ENCODE measurements around the gene ATF4. TPM values are rescaled to one million over a fixed set of nuclear protein-coding genes. Genes with fewer than 3 reads are reported as not detected.

The ATF4 gene
- total and polyA plus RNA-seq, 2 of the 8 experiments (the other 6 are each of a cell fraction or from before 2014, with no cell fraction given) = 553 to 704 TPM

DNA sequence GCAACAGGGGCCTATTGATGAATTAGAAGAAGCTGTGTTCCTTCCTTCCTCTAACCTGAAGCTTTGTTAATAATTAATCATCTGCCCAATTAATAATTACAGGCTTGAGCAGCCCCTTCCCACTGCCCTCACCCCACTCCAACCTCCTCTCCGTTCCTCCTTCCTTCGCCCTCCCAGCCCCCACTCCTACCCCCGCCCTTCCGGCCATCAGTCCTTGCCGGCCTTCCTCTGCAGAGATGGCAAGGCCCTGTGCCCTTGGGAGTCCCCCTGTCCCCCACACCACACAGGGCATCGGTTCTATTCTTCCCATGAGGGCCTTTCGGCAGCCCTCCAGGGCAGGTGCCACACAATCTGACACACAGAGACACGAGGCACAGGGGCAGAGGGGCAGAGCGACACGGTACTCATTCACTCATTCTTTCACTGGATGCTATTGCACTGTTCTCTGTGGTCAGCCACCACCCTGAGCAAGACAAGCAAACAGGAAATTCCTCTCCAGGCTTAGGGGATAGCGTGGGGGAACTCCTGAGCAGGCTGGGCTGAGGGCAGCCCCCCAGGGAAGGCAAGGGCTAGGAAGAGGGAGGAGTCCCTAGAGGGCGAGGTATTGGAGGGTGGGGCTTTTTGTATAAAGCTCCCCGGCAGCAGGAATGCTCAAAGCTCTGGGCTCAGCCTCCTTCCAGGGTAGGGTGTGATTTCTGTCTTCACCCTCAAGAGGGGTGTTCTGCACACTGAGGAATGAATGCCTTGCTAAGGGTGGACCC lies 48.8 kb upstream of the ATF4 start:
- Histone ChIP-seq H3K4me2 (ENCODE audit: insufficient read depth in 1 of 2, low read depth in 2 of 2, low read length in 2 of 2) (peak overlapping the region; percentile 18 to 43), H3K9ac (replicated peaks in 1 of 4; ENCODE audit: extremely low read depth in 1 of 4, low read depth in 3 of 4, low read length in 3 of 4) (no peak overlapping the region), H3K79me1 (ENCODE audit: low read depth, low read length) (peaks cover 3% of the 10 kb centered on the region), H4K20me1 (replicated peaks in 1 of 2; ENCODE audit: control insufficient read depth in 1 of 2, insufficient read depth in 2 of 2, low read length in 2 of 2) (peaks cover 0 to 7% of the 10 kb centered on the region in 2 experiments), H2AFZ (ENCODE audit: low read length) (no peak overlapping the region), H2BK20ac (ENCODE audit: low read length) (peak overlapping the region; percentile 24; the same call in 1 of the 2 replicates), H4K8ac (ENCODE audit: extremely low read depth, insufficient read depth, low read length) (no peak overlapping the region), H4K5ac (ENCODE audit: insufficient read length, low read depth, low read length) (no peak overlapping the region), H3K14ac (ENCODE audit: insufficient read length) (no peak overlapping the region), H3K79me2 (ENCODE audit: control insufficient read depth in 1 of 2, insufficient read depth in 2 of 2, low read length in 2 of 2) (no peaks in the 10 kb centered on the region), H3K56ac (replicated peaks; ENCODE audit: insufficient read length, low read depth, low read length) (no peak overlapping the region), H3K27me3 (replicated peaks in 1 of 4; ENCODE audit: control insufficient read depth in 3 of 4, extremely low read depth in 1 of 4, insufficient read depth in 3 of 4, low read length in 3 of 4) (no peaks in the 10 kb centered on the region), H2BK15ac (ENCODE audit: low read length) (no peak overlapping the region), H3K4me3 (ENCODE audit: extremely low read depth in 1 of 4, insufficient read depth in 2 of 4, low read depth in 3 of 4, low read length in 4 of 4) (no peak overlapping the region; a peak in 1 of 8 replicates), H3K23me2 (ENCODE audit: low read depth, low read length) (no peaks in the 10 kb centered on the region), H3K9me3 (ENCODE audit: insufficient read depth in 2 of 2, low read depth in 1 of 2, low read length in 1 of 2) (no peaks in the 10 kb centered on the region), H3K4me1 (replicated peaks in 1 of 4; ENCODE audit: control insufficient read depth in 3 of 4, insufficient read depth in 4 of 4, low read length in 3 of 4) (peaks cover 16 to 51% (median 39%) of the 10 kb centered on the region in 4 experiments), H3K23ac (ENCODE audit: insufficient read length) (no peak overlapping the region), H2BK120ac (replicated peaks; ENCODE audit: low read depth, low read length) (no peak overlapping the region), H3K27ac (ENCODE audit: low read depth, low read length) (no peak overlapping the region), H3K4ac (replicated peaks; ENCODE audit: insufficient read length, low read depth, low read length) (no peak overlapping the region), H2BK5ac (ENCODE audit: low read depth, low read length) (peak overlapping the region; percentile 92; the same call in 1 of the 2 replicates), H3K36me3 (ENCODE audit: control insufficient read depth in 2 of 4, insufficient read depth in 4 of 4, low read length in 3 of 4) (no peaks in the 10 kb centered on the region), H2BK12ac (ENCODE audit: low read depth, low read length) (peak overlapping the region; percentile 85; the same call in 1 of the 2 replicates), H3K18ac (ENCODE audit: extremely low read depth, low read length) (0 out of 2 replicates have a peak overlapping the region, but pooled peaks have one; percentile 60), H2AK5ac (ENCODE audit: low read depth, low read length) (no peak overlapping the region), H4K91ac (replicated peaks; ENCODE audit: insufficient read length, low read length) (peak overlapping the region; percentile 47)
- DNase-seq (ENCODE audit: low read depth in 1 of 2, low spot score in 2 of 2) (no peak), FAIRE-seq (no peak)
- WGBS, 2 experiments (ENCODE audit: extremely low coverage in 1 of 2, insufficient coverage in 1 of 2, insufficient read length in 1 of 2, insufficient replicate concordance in 2 of 2, low coverage in 1 of 2, low lambda C conversion rate in 2 of 2, missing lambda C conversion rate in 1 of 2) = 65% methylated on average over 10 of the region's 13 CpGs; no CpG with 5 or more reads in 1 of the 2 experiments
- ChIA-PET POLR2A (ENCODE audit: partially characterized antibody) (interaction anchor here (0.6 to 3.8 kb wide), 14 partner anchors 10 to 160 kb away, joined by 3 to 11 read pairs (median 4); partner anchors contain the start of gene ATF4), CTCF (ENCODE audit: partially characterized antibody) (interaction anchor here (0.6 to 5.0 kb wide), 12 partner anchors 10 to 498 kb away, joined by 3 to 18 read pairs (median 11); partner anchors contain the start of gene TAB1)
- TF ChIP-seq BACH1 (IDR thresholded peaks at IDR 0.05; ENCODE audit: low read length) = no peak
- TF ChIP-seq NRF1 (IDR thresholded peaks at IDR 0.05; ENCODE audit: low read depth, low read length) = no peak
- TF ChIP-seq BCL11A (IDR thresholded peaks at IDR 0.05; ENCODE audit: low read depth in 2 of 2, low read length in 2 of 2) = no peak
- TF ChIP-seq, protein P1, sequence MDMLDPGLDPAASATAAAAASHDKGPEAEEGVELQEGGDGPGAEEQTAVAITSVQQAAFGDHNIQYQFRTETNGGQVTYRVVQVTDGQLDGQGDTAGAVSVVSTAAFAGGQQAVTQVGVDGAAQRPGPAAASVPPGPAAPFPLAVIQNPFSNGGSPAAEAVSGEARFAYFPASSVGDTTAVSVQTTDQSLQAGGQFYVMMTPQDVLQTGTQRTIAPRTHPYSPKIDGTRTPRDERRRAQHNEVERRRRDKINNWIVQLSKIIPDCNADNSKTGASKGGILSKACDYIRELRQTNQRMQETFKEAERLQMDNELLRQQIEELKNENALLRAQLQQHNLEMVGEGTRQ (IDR thresholded peaks at IDR 0.05; ENCODE audit: low read length) = no peak
- TF ChIP-seq CHD2 (IDR thresholded peaks at IDR 0.05; ENCODE audit: low read length) = no peak
- no peak for TF ChIP-seq KDM1A (IDR thresholded peaks at IDR 0.05; ENCODE audit: borderline replicate concordance, low read length)
- TF ChIP-seq TAF1 (IDR thresholded peaks at IDR 0.05; ENCODE audit: low read depth, low read length) = no peak
- no peak for TF ChIP-seq POU5F1 (IDR thresholded peaks at IDR 0.05; ENCODE audit: low read depth, low read length)

Measured in H1 (cell line).